Measurements from ENCODE around the gene MACROD2.
"Not testable (repeated sequence)": the region's sequence is repeated elsewhere in the genome, so short reads cannot be mapped to it uniquely, and the experiment has no call there.

MACROD2 gene

DNA sequence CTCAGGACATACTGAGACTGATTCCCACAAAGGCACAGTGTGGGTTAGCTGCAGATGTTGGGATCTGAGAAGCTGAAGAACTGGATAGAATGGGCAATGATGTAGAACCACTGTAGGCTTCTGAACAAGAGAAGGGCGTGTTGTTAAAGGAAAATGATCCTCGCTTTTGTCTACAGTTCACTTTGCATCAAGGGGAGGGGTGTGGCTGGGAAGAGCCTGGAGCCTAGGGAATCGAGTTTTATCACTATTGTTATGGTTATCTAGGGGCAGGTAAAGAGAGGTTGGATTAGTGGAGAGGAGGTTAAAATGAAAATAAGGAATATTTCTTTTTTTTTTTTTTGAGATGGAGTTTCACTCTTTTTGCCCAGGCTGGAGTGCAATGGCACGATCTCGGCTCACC, 1809.8 kb downstream of the MACROD2 start:
- no peak overlapping the region for H3K27ac ChIP-seq (ENCODE audit: low read depth, low read length)
- no peaks in the 10 kb centered on the region for H3K79me2 ChIP-seq (ENCODE audit: insufficient read depth, low read length)
- no peaks in the 10 kb centered on the region for H3K27me3 ChIP-seq (ENCODE audit: low read length)
- no peaks in the 10 kb centered on the region for H3K36me3 ChIP-seq (ENCODE audit: low read length)
- H3K4me3 ChIP-seq (ENCODE audit: insufficient read depth, low read length, poor library complexity, severe bottlenecking), result no peak overlapping the region
- H3K9me3 ChIP-seq (ENCODE audit: insufficient read depth, low read length), result no peaks in the 10 kb centered on the region
- H3K9me2 ChIP-seq (replicated peaks; ENCODE audit: insufficient read depth, low read length), result no peaks in the 10 kb centered on the region
- H3F3A ChIP-seq (ENCODE audit: insufficient read depth), result no peaks in the 10 kb centered on the region
- no peaks in the 10 kb centered on the region for H4K20me1 ChIP-seq (ENCODE audit: low read depth, low read length)
- no peak overlapping the region for H2AFZ ChIP-seq (ENCODE audit: low read depth, low read length, severe bottlenecking)
- TF ChIP-seq EZH2phosphoT487 (conservative IDR thresholded peaks at IDR 0.05; ENCODE audit: low read length) (no peak), CTCF (IDR thresholded peaks at IDR 0.05; ENCODE audit: insufficient read depth, low read length, poor library complexity, severe bottlenecking) (no peak)
- H3K4me2 ChIP-seq (ENCODE audit: low read depth, low read length, poor library complexity, severe bottlenecking), result no peak overlapping the region
- H3K9ac ChIP-seq (ENCODE audit: low read length), result no peak overlapping the region

- no peaks in the 10 kb centered on the region for H3K36me3 ChIP-seq (ENCODE audit: low read length)
- no peaks in the 10 kb centered on the region for H3K9me3 ChIP-seq (ENCODE audit: insufficient read depth, low read length)
- TF ChIP-seq CTCF (IDR thresholded peaks at IDR 0.05; ENCODE audit: insufficient read depth, low read length, poor library complexity, severe bottlenecking), result no peak
- TF ChIP-seq EZH2phosphoT487 (conservative IDR thresholded peaks at IDR 0.05; ENCODE audit: low read length), result no peak
- H3K9ac ChIP-seq (ENCODE audit: low read length), result no peak overlapping the region
- no peak overlapping the region for H3K27ac ChIP-seq (ENCODE audit: low read depth, low read length)
- H3K4me2 ChIP-seq (ENCODE audit: low read depth, low read length, poor library complexity, severe bottlenecking), result no peak overlapping the region
- H2AFZ ChIP-seq (ENCODE audit: low read depth, low read length, severe bottlenecking), result no peak overlapping the region
- H3F3A ChIP-seq (ENCODE audit: insufficient read depth), result no peaks in the 10 kb centered on the region
- H3K9me2 ChIP-seq (replicated peaks; ENCODE audit: insufficient read depth, low read length), result no peaks in the 10 kb centered on the region
- no peaks in the 10 kb centered on the region for H4K20me1 ChIP-seq (ENCODE audit: low read depth, low read length)
- H3K27me3 ChIP-seq (ENCODE audit: low read length), result no peaks in the 10 kb centered on the region
- H3K79me2 ChIP-seq (ENCODE audit: insufficient read depth, low read length), result no peaks in the 10 kb centered on the region
- H3K4me3 ChIP-seq (ENCODE audit: insufficient read depth, low read length, poor library complexity, severe bottlenecking), result no peak overlapping the region
Measured at GRCh38 chr20:15806105-15806504, 1810.8 kb downstream of the MACROD2 start.

- Histone ChIP-seq H3F3A (ENCODE audit: insufficient read depth) (no peaks in the 10 kb centered on the region), H3K36me3 (ENCODE audit: low read length) (no peaks in the 10 kb centered on the region), H3K9me2 (replicated peaks; ENCODE audit: insufficient read depth, low read length) (no peaks in the 10 kb centered on the region), H4K20me1 (ENCODE audit: low read depth, low read length) (no peaks in the 10 kb centered on the region), H3K9ac (ENCODE audit: low read length) (no peak overlapping the region), H3K9me3 (ENCODE audit: insufficient read depth, low read length) (no peaks in the 10 kb centered on the region), H3K4me3 (ENCODE audit: insufficient read depth, low read length, poor library complexity, severe bottlenecking) (no peak overlapping the region), H3K79me2 (ENCODE audit: insufficient read depth, low read length) (no peaks in the 10 kb centered on the region), H3K27ac (ENCODE audit: low read depth, low read length) (no peak overlapping the region), H3K4me2 (ENCODE audit: low read depth, low read length, poor library complexity, severe bottlenecking) (no peak overlapping the region), H3K27me3 (ENCODE audit: low read length) (no peaks in the 10 kb centered on the region), H2AFZ (ENCODE audit: low read depth, low read length, severe bottlenecking) (no peak overlapping the region)
- TF ChIP-seq CTCF (IDR thresholded peaks at IDR 0.05; ENCODE audit: insufficient read depth, low read length, poor library complexity, severe bottlenecking), result no peak
Measured at GRCh38 chr20:15807271-15807670, 1812.0 kb downstream of the MACROD2 start.

GRCh38 chr20:15807771-15808170, 1812.5 kb downstream of the MACROD2 start:
- H3K27me3 ChIP-seq (ENCODE audit: low read length); H3K27ac ChIP-seq (ENCODE audit: low read depth, low read length); H2AFZ ChIP-seq (ENCODE audit: low read depth, low read length, severe bottlenecking); H4K20me1 ChIP-seq (ENCODE audit: low read depth, low read length); H3K79me2 ChIP-seq (ENCODE audit: insufficient read depth, low read length); H3K9ac ChIP-seq (ENCODE audit: low read length); H3K9me2 ChIP-seq (replicated peaks; ENCODE audit: insufficient read depth, low read length); H3F3A ChIP-seq (ENCODE audit: insufficient read depth); H3K9me3 ChIP-seq (ENCODE audit: insufficient read depth, low read length); H3K36me3 ChIP-seq (ENCODE audit: low read length); H3K4me2 ChIP-seq (ENCODE audit: low read depth, low read length, poor library complexity, severe bottlenecking); H3K4me3 ChIP-seq (ENCODE audit: insufficient read depth, low read length, poor library complexity, severe bottlenecking): not testable (repeated sequence)
